ENCODE data around the gene NISCH. TPM values are rescaled to one million over a fixed set of nuclear protein-coding genes. Genes with fewer than 3 reads are reported as not detected.

NISCH gene
- total and polyA plus RNA-seq, 9 donors = 73.6 to 142 (median 97.4) TPM

GRCh38 chr3:52454250-52454937, 1.0 kb upstream of the NISCH start:
- H3K36me3 ChIP-seq = no peaks in the 10 kb centered on the region
- H3K4me3 ChIP-seq = peak overlapping the region; percentile 75
- H3K27ac ChIP-seq = peak overlapping the region in 1 of 2 donors; percentile 87
- peak in 3 of 5 donors; percentile 58 to 62 (median 61) for DNase-seq
- H3K27me3 ChIP-seq = no peaks in the 10 kb centered on the region
- no peaks in the 10 kb centered on the region for H3K9me3 ChIP-seq
- no peak for TF ChIP-seq CTCF (IDR thresholded peaks at IDR 0.05)
- WGBS, 3 donors = 37 to 47% (median 38%) methylated on average over 8 of the region's 8 CpGs
- intact Hi-C loops (cut with DNase I) = loop anchor here in 1 of 4 donors (5.0 kb wide), 1 partner anchor 78 kb away; the partner anchor contains the start of gene NT5DC2
- peaks cover 12% of the 10 kb centered on the region for H3K4me1 ChIP-seq (ENCODE audit: insufficient read depth)

GRCh38 chr3:52454938-52455282, 494 bp upstream of the NISCH start:
- no peak for TF ChIP-seq POLR2A (IDR thresholded peaks at IDR 0.05)
- TF ChIP-seq EP300 (IDR thresholded peaks at IDR 0.05) = no peak
- TF ChIP-seq CTCF (IDR thresholded peaks at IDR 0.05) = no peak
- Histone ChIP-seq H3K27ac (peak overlapping the region; percentile 87 to 88), H3K36me3 (no peaks in the 10 kb centered on the region), H3K9me3 (no peaks in the 10 kb centered on the region), H3K4me3 (peak overlapping the region; percentile 75), H3K27me3 (no peaks in the 10 kb centered on the region), H3K4me1 (ENCODE audit: insufficient read depth) (peaks cover 12% of the 10 kb centered on the region)
- WGBS, 3 donors = 23 to 36% (median 28%) methylated on average over 11 of the region's 11 CpGs
- DNase-seq = no peak
- intact Hi-C loops (cut with DNase I) = loop anchor here in 1 of 4 donors (5.0 kb wide), 1 partner anchor 77 kb away; the partner anchor contains the start of gene NT5DC2

- peak in 2 of 5 donors; percentile 53 to 60 for DNase-seq
- H3K9me3 ChIP-seq = no peaks in the 10 kb centered on the region
- peak overlapping the region; percentile 75 for H3K4me3 ChIP-seq
- intact Hi-C loops (cut with DNase I) = no loop called here
- peaks cover 11% of the 10 kb centered on the region for H3K4me1 ChIP-seq (ENCODE audit: insufficient read depth)
- no peaks in the 10 kb centered on the region for H3K27me3 ChIP-seq
- TF ChIP-seq CTCF (IDR thresholded peaks at IDR 0.05) (no peak), EP300 (IDR thresholded peaks at IDR 0.05) (no peak), POLR2A (IDR thresholded peaks at IDR 0.05) (no peak)
- H3K27ac ChIP-seq = peak overlapping the region; percentile 87 to 88
- H3K36me3 ChIP-seq = no peaks in the 10 kb centered on the region
- 0 to 3% (median 2%) methylated on average over 13 of the region's 13 CpGs for WGBS, 3 donors
Observed at GRCh38 chr3:52456169-52456799, 880 bp downstream of the NISCH start.

- WGBS, 3 donors = 52 to 68% (median 65%) methylated on average over 5 of the region's 5 CpGs
- H3K36me3 ChIP-seq = no peaks in the 10 kb centered on the region
- H3K27me3 ChIP-seq = no peaks in the 10 kb centered on the region
- intact Hi-C loops (cut with DNase I) = no loop called here
- DNase-seq = no peak
- no peaks in the 10 kb centered on the region for H3K9me3 ChIP-seq
- TF ChIP-seq EP300 (IDR thresholded peaks at IDR 0.05) (no peak), CTCF (IDR thresholded peaks at IDR 0.05) (no peak), POLR2A (IDR thresholded peaks at IDR 0.05) (no peak)
- H3K4me1 ChIP-seq (ENCODE audit: insufficient read depth) = peaks cover 11% of the 10 kb centered on the region
- peak overlapping the region in 1 of 2 donors; percentile 87 for H3K27ac ChIP-seq
- peak overlapping the region; percentile 75 for H3K4me3 ChIP-seq
Observed at GRCh38 chr3:52456800-52457183, 1.4 kb downstream of the NISCH start.

Data from ovary (tissue), 9 donors.